Endothelial cell of umbilical vein (primary cell): ENCODE measurements around the gene FARP1. TPM values are rescaled to one million over a fixed set of nuclear protein-coding genes. Genes with fewer than 3 reads are reported as not detected.

Experiments used
- BruUV-seq: library from RNA; stranded (reverse); fragments of 400-500 nt; replicated peaks from 2 replicates; lab custom pipeline; 2021; lab: Mats Ljungman, UMichigan
- CTCF ChIA-PET: fragments of 300-600, 350-600 bp; sonication (Branson Sonifier 250); formaldehyde crosslinking; loops from one replicate; lab custom pipeline; 2021; ENCODE audit warnings: antibody characterized with exemption, inconsistent platforms; lab: Charles Lee
- POLR2A ChIA-PET: fragments of 300-600, 350-600 bp; sonication (Branson Sonifier 250); formaldehyde crosslinking; loops from one replicate; lab custom pipeline; 2021; ENCODE audit warnings: antibody characterized with exemption, inconsistent platforms; lab: Charles Lee
- DNase-seq: peaks from one replicate; pipeline ENCODE4 v3.0.0-alpha.2; 2011; ENCODE audit warnings: low read depth, low spot score
- FAIRE-seq: peaks from 2 replicates; lab custom pipeline; 2011; peaks lifted over from hg19 to GRCh38; lab: Jason Lieb, UNC
- H2AFZ ChIP-seq: 2 replicates; pipeline ENCODE4 v1.6.0; 2012; ENCODE audit warnings: low read depth, low read length, control low read depth, inconsistent platforms
- H3K27ac ChIP-seq: 2 replicates; pipeline ENCODE4 v1.5.1; 2011; ENCODE audit warnings: low read depth, mild to moderate bottlenecking, control low read depth, low read length, moderate library complexity; ENCODE audit not compliant: insufficient read depth
- H3K27me3 ChIP-seq, 2 experiments: 2 replicates each; pipeline versions ENCODE4 v1.6.0 to v1.6.1; 2011; ENCODE audit warnings: low read length in 2 of 2, mixed read lengths in 1 of 2; ENCODE audit not compliant: control insufficient read depth in 2 of 2, insufficient read depth in 2 of 2
- H3K36me3 ChIP-seq, 2 experiments: 2 replicates in 1 of 2; 3 replicates in 1 of 2; pipeline ENCODE4 v1.5.1; 2011; ENCODE audit warnings: low read length in 2 of 2, mild to moderate bottlenecking in 1 of 2, moderate library complexity in 1 of 2; ENCODE audit not compliant: control insufficient read depth in 2 of 2, insufficient read depth in 2 of 2; ENCODE audit errors: extremely low read depth in 1 of 2
- H3K4me1 ChIP-seq: 3 replicates; pipeline ENCODE4 v1.5.1; 2011; ENCODE audit warnings: mild to moderate bottlenecking, low read length; ENCODE audit not compliant: control insufficient read depth, insufficient read depth; ENCODE audit errors: extremely low read depth
- H3K4me2 ChIP-seq: 2 replicates; pipeline ENCODE4 v1.6.1; 2011; ENCODE audit warnings: low read length, control low read depth, mixed read lengths; ENCODE audit not compliant: insufficient read depth
- H3K4me3 ChIP-seq, 3 experiments: fragments of 200-600 bp in 1 of 3; sonication (generic), shearing (Covaris generic) in 1 of 3; replicated peaks in 1 of 3; 2 replicates each; pipeline ENCODE4 v1.5.1; 2011 to 2016; ENCODE audit warnings: control low read depth in 3 of 3, low read length in 3 of 3, mild to moderate bottlenecking in 2 of 3, inconsistent platforms in 1 of 3, low read depth in 1 of 3, moderate library complexity in 1 of 3; ENCODE audit not compliant: insufficient read depth in 1 of 3
- H3K79me2 ChIP-seq: 2 replicates; pipeline ENCODE4 v1.6.0; 2012; ENCODE audit warnings: low read length, inconsistent platforms; ENCODE audit not compliant: control insufficient read depth, insufficient read depth
- H3K9ac ChIP-seq: replicated peaks from 2 replicates; pipeline ENCODE3; 2011; ENCODE audit warnings: low read length, control low read depth; ENCODE audit not compliant: insufficient read depth; ENCODE audit errors: extremely low read depth
- H3K9me1 ChIP-seq: replicated peaks from 3 replicates; pipeline ENCODE4 v1.6.0; 2011; ENCODE audit warnings: mild to moderate bottlenecking, low read length; ENCODE audit not compliant: control insufficient read depth, insufficient read depth; ENCODE audit errors: extremely low read depth
- H3K9me3 ChIP-seq: replicated peaks from 2 replicates; pipeline ENCODE4 v1.5.1; 2012; ENCODE audit warnings: low read length, inconsistent platforms; ENCODE audit not compliant: control insufficient read depth, insufficient read depth
- H4K20me1 ChIP-seq: replicated peaks from 2 replicates; pipeline ENCODE3; 2011; ENCODE audit warnings: mild to moderate bottlenecking, low read length; ENCODE audit not compliant: control insufficient read depth, insufficient read depth; ENCODE audit errors: extremely low read depth
- EZH2 ChIP-seq: IDR thresholded peaks from 2 replicates; pipeline ENCODE4 v1.6.1; 2012; ENCODE audit warnings: borderline replicate concordance, low read depth, mild to moderate bottlenecking, moderate library complexity, low read length, inconsistent platforms; ENCODE audit not compliant: severe bottlenecking
- FOS ChIP-seq: IDR thresholded peaks from 2 replicates; pipeline ENCODE4 v1.6.1; 2011; ENCODE audit warnings: mild to moderate bottlenecking, low read length, moderate library complexity, borderline replicate concordance; ENCODE audit not compliant: insufficient read depth
- GATA2 ChIP-seq: IDR thresholded peaks from 2 replicates; pipeline ENCODE4 v1.7.0; 2011; ENCODE audit warnings: low read depth, mild to moderate bottlenecking, moderate library complexity, mixed read lengths, low read length; ENCODE audit not compliant: insufficient read length, insufficient read depth
- JUN ChIP-seq: IDR thresholded peaks from 2 replicates; pipeline ENCODE4 v1.6.1; 2011; ENCODE audit warnings: borderline replicate concordance, low read depth; ENCODE audit not compliant: insufficient read length, insufficient read depth
- MYC ChIP-seq: IDR thresholded peaks from one replicate; pipeline ENCODE4 v1.6.1; 2011; ENCODE audit warnings: mild to moderate bottlenecking, low read depth, low read length
- POLR2A ChIP-seq: IDR thresholded peaks from 2 replicates; pipeline ENCODE4 v1.6.1; 2012; ENCODE audit warnings: low read depth, mild to moderate bottlenecking, control low read depth, low read length
- POLR2AphosphoS5 ChIP-seq: IDR thresholded peaks from 2 replicates; pipeline ENCODE4 v1.6.1; 2012; ENCODE audit warnings: low read depth, mild to moderate bottlenecking, control low read depth, low read length, moderate library complexity; ENCODE audit not compliant: insufficient read depth
- dilution Hi-C: fragments of 300-500 bp; cut with MboI; formaldehyde crosslinking; loops from one replicate; pipeline ENCODE4 v1.15.0; 2019; ENCODE audit warnings: low sequenced_read_pairs; ENCODE audit not compliant: extremely low pct_ligation_motif_present
- intact Hi-C: fragments of 100-400 bp; cut with micrococcal nuclease; formaldehyde crosslinking; loops from one replicate; pipeline ENCODE4 v1.10.0; 2022
- polyA plus RNA-seq, 4 experiments: library from polyadenylated mRNA; depleted of rRNA in 3 of 4; stranded (reverse) in 3 of 4; unstranded in 1 of 4; fragments of >200 nt; gene quantifications; 2 replicates each; pipeline versions ENCODE4 v1.2.1 to v1.2.3, GENCODE V29; 2011 to 2012; ENCODE audit warnings: missing spikeins in 1 of 4
- total RNA-seq: library from RNA; stranded (reverse); gene quantifications from 2 replicates; pipeline ENCODE4 v1.2.3, GENCODE V29; 2021
- TF ChIP-seq, protein P1 (sequence below), 2 donors: IDR thresholded peaks; 1 replicate in 1 of 2; 2 replicates in 1 of 2; pipeline ENCODE4 v1.5.1; 2011; ENCODE audit warnings: low read length in 2 of 2, mild to moderate bottlenecking in 2 of 2, moderate library complexity in 2 of 2, control low read depth in 1 of 2, inconsistent platforms in 1 of 2, low read depth in 1 of 2; ENCODE audit not compliant: insufficient read depth in 1 of 2; ENCODE audit errors: extremely low read depth in 1 of 2
- TF ChIP-seq, protein P2 (sequence below): IDR thresholded peaks from 2 replicates; pipeline ENCODE4 v1.6.1; 2011; ENCODE audit not compliant: insufficient read depth, insufficient read length

Gene FARP1
- total and polyA plus RNA-seq, 2 donors (not counting 3 experiments of a cell fraction or from before 2014, with no cell fraction given) = 19.0 to 77.7 TPM

GRCh38 chr13:98187965-98188261, 45.0 kb downstream of the FARP1 start:
- CTCF ChIA-PET = no interaction called here

More at GRCh38 chr13:98187965-98188261, 45.0 kb downstream of the FARP1 start:
- H3K4me1 ChIP-seq = no peaks in the 10 kb centered on the region
- dilution Hi-C loops = no loop called here
- intact Hi-C loops = no loop called here
- H3K4me2 ChIP-seq = no peak overlapping the region
- TF ChIP-seq POLR2AphosphoS5 (no peak), JUN (no peak), EZH2 (no peak), FOS (no peak), GATA2 (no peak), POLR2A (no peak), MYC (no peak)
- TF ChIP-seq, protein P1, sequence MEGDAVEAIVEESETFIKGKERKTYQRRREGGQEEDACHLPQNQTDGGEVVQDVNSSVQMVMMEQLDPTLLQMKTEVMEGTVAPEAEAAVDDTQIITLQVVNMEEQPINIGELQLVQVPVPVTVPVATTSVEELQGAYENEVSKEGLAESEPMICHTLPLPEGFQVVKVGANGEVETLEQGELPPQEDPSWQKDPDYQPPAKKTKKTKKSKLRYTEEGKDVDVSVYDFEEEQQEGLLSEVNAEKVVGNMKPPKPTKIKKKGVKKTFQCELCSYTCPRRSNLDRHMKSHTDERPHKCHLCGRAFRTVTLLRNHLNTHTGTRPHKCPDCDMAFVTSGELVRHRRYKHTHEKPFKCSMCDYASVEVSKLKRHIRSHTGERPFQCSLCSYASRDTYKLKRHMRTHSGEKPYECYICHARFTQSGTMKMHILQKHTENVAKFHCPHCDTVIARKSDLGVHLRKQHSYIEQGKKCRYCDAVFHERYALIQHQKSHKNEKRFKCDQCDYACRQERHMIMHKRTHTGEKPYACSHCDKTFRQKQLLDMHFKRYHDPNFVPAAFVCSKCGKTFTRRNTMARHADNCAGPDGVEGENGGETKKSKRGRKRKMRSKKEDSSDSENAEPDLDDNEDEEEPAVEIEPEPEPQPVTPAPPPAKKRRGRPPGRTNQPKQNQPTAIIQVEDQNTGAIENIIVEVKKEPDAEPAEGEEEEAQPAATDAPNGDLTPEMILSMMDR (IDR thresholded peaks at IDR 0.05; ENCODE audit: extremely low read depth in 1 of 2, insufficient read depth in 1 of 2, low read depth in 1 of 2, low read length in 2 of 2) = no peak
- TF ChIP-seq, protein P2, sequence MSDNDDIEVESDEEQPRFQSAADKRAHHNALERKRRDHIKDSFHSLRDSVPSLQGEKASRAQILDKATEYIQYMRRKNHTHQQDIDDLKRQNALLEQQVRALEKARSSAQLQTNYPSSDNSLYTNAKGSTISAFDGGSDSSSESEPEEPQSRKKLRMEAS = no peak
- FAIRE-seq (no peak), DNase-seq (no peak)
- BruUV-seq = no TSS peak
- no peak overlapping the region for H3K27ac ChIP-seq
- no peaks in the 10 kb centered on the region for H3K9me1 ChIP-seq
- H3K36me3 ChIP-seq = no peaks in the 10 kb centered on the region
- H4K20me1 ChIP-seq = peaks cover 3% of the 10 kb centered on the region
- H3K9me3 ChIP-seq = no peaks in the 10 kb centered on the region
- POLR2A ChIA-PET = no interaction called here
- H3K27me3 ChIP-seq = no peaks in the 10 kb centered on the region
- no peak overlapping the region for H2AFZ ChIP-seq
- peaks cover 11% of the 10 kb centered on the region for H3K79me2 ChIP-seq
- no peak overlapping the region for H3K9ac ChIP-seq
- no peak overlapping the region for H3K4me3 ChIP-seq
